Gastroesophageal sphincter (tissue), 3 donors: ENCODE data around the gene VSTM2L.

Experiments used
- CTCF ChIP-seq, 4 experiments: fragments of 200-600 bp in 2 of 4; fragments of 450-650 bp in 2 of 4; sonication (generic) in 1 of 4; IDR thresholded peaks; one replicate each; pipeline ENCODE4 v1.5.1; 2017 to 2019; ENCODE audit warnings: antibody characterized with exemption in 4 of 4, mild to moderate bottlenecking in 2 of 4, moderate library complexity in 2 of 4
- POLR2A ChIP-seq, 2 donors: fragments of 450-650 bp; IDR thresholded peaks; one replicate each; pipeline ENCODE4 v1.6.1; 2017; ENCODE audit warnings: antibody characterized with exemption in 2 of 2, mild to moderate bottlenecking in 2 of 2, moderate library complexity in 1 of 2
- POLR2AphosphoS5 ChIP-seq: sonication (generic); formaldehyde crosslinking; IDR thresholded peaks from one replicate; pipeline ENCODE4 v1.6.1; 2017; ENCODE audit warnings: antibody characterized with exemption

DNA sequence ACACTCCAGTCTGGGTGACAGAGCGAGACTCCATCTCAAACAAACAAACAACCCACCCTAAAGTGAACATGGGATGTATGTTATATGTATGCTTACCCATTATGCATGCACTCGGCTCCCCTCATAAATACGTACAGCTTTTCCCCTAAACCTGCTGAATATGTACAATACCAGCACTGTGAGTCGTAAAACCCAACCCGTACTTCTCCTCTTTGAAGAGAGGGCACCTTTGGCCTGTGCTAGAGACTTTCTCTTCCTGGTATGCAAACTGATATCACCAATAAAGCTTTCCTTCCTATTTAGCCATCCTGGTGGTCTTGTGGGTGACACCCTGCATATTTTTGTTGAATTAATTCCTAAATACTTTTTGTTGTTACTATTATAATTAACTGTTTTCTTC, 51.3 kb downstream of the VSTM2L start:
- TF ChIP-seq CTCF (IDR thresholded peaks at IDR 0.05) (no peak), POLR2A (IDR thresholded peaks at IDR 0.05) (no peak), POLR2AphosphoS5 (no peak)
